ENCODE data around the gene TLR3.
"Not testable (repeated sequence)": the region's sequence is repeated elsewhere in the genome, so short reads cannot be mapped to it uniquely, and the experiment has no call there.

Gene TLR3

DNA sequence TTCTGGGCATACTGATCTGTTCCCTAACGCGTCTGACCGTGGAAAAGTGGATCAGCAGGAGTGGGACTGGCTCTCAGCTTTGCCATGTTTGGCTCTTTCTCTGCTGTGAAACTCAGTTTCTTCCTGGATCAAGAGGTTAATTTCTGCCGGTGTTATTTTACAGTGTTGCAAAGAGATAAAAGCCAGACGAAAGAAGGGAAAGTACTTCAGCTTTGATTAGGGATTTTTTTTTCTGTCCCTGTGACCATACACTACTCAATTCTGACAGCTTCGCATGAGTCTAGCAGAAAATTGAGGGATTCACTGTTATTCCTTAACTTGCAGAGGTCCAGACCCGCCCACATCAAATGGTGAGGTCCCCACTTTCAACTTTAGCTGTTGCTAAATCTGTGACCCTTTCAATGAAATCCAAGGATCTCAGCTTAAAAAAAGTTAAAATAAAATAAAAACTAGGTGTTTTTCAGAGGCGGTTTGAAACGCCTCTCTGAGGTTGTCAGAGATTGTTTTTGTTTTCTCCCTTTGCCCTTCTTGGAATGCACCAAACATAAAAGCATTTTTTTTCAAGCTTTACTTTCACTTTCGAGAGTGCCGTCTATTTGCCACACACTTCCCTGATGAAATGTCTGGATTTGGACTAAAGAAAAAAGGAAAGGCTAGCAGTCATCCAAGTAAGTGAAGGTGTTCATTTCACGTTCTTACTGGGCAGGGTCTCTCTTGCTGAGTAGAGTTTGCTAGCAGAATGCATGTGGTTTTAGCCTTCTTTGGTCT lies at the start of gene TLR3:
Gene TLR3 (plus strand): TSS at position 576 of the 768 bp plus-strand sequence. CDS start 7,464 bp downstream, outside the sequence.
- DNase-seq (ENCODE audit: low read depth, low spot score), result no peak
- no peak within 1 kb of the TSS for H3K27ac ChIP-seq

DNA sequence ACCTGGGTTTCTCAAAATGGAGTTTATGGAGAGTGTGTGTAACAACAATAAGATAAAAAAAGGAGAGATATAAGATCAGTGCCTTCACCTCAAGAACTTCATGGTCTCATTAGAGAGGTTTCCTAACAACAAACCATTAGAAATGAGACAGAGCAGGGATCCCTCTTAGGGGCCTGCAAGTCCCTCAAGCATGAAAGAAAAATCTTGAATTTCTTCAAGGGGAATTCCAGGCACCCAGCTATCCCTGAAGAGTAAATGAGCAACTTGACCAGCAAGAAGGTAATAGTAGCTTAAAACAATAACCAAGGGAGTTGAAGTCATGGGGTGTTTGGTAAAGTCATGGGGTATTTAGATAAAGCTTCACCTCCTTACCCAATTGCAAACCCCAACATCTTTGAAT lies 49.7 kb upstream of the TLR3 start:
- no peak for DNase-seq (ENCODE audit: low read depth, low spot score)
- no peak overlapping the region for H3K27ac ChIP-seq

DNA sequence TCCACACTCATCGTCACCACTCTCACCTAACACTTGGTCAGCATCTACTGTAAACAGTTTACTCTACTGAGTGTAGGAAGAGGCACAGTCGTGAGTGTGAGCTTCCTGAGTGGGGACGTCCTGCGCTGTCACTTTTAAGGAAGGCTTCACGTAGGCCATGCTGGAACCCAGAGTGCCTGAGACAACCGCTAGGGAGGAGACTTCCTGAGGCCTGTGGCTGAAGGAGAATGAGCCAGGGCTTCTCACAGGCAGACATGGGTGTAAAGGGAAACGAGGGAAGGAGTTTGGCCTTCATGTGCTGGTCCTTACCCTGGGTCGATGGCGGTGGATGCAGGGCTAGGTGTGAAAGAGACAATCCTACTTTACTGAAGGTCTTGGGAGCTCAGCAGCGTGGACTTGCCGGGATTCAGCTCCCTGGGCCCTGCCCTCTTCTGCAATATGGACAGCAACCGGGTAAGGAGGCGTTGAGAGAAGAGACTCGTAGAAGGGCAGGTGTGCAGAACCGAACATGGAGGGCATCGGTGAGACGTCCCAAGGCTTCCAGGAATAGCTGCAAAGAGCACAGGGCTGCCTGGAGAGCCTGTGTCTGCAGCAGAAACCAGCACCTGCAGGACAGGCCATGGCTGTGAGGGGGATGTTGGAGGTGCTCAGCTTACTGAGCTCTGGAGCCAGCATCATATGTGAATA lies 48.7 kb upstream of the TLR3 start:
- no peak for DNase-seq (ENCODE audit: low read depth, low spot score)
- no peak overlapping the region for H3K27ac ChIP-seq

DNA sequence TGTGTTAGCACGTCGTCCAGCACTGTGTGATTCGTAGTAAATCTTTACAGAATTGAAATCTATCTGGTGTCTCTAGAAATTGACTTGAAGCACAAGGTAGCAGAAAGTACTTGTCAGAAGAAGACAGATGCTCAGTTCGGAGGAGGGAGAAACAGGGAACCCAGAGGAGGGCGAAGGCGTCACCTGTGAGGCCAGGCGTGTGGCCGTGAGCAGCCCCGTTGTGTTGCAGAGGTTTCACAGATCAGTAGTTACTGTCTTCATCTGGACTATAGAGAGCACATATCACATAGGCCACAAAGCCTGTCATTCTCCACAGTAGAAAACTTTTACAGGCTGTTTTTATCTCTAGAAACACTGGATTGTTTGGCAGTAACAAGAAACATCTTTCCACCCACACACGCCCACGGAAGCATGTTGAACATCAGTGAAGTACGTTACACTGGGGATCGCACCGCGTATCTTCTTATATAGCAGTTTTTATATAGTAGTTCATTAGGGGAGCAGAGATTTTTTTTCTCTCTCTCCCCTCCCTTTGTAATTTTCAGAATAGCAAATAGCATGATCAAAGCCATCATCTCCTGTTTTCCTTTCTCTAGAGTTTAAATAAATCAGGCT lies 48.1 kb upstream of the TLR3 start:
- no peak overlapping the region for H3K27ac ChIP-seq
- DNase-seq (ENCODE audit: low read depth, low spot score), result no peak

DNA sequence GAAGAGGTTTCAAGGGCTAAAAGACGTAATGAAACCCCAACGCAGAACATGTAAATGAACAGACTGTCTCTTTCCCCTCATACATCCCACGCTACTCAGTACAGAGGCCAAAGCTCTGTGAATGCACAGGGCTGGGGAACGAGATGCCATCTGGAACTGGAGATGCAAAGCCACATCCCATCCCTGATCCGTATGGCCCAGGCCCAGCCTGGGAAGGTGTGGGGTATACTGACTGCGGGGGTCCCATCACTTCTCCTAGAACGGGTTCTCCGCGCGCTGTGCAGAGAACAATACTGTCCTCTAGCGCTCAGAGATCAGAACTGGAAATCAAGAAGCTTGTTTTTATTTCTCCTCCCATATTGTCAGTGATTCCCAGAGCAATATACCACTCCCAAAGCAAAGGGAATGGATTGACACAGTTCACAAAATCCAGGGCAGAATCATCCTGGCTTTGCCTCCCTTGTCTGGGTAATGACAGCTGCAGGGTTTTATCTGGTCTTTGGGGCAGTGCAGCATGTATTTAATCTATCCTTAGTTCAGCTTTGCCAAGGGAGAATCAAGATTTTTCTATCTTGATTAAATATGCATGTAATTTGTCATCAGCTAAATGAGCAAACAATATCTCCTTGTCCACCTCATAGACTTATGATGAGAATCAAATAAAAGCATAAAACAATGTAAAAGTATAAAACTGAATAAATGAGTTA lies 47.3 kb upstream of the TLR3 start:
- DNase-seq (ENCODE audit: low read depth, low spot score), result no peak
- no peak overlapping the region for H3K27ac ChIP-seq

DNA sequence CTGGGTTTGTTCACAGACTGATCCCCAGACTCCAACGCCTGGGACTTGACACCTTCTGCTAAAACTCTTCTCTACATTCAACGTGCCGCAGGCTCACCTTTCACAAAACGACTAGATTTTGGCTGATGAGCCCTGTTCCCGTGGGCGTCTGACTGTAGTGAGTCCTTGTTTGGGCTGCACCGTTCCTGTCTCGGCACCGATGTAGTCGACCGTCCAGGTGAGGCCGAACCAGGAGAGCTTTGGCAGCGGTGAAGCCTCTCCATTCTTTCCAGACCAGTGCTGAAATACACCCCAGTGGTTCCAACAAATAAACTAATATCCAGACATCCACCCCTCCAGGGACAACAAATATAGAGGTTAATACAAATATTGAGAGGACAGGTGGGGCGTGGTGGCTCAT lies 45.0 kb upstream of the TLR3 start:
- no peak for DNase-seq (ENCODE audit: low read depth, low spot score)
- H3K27ac ChIP-seq, result no peak overlapping the region

DNA sequence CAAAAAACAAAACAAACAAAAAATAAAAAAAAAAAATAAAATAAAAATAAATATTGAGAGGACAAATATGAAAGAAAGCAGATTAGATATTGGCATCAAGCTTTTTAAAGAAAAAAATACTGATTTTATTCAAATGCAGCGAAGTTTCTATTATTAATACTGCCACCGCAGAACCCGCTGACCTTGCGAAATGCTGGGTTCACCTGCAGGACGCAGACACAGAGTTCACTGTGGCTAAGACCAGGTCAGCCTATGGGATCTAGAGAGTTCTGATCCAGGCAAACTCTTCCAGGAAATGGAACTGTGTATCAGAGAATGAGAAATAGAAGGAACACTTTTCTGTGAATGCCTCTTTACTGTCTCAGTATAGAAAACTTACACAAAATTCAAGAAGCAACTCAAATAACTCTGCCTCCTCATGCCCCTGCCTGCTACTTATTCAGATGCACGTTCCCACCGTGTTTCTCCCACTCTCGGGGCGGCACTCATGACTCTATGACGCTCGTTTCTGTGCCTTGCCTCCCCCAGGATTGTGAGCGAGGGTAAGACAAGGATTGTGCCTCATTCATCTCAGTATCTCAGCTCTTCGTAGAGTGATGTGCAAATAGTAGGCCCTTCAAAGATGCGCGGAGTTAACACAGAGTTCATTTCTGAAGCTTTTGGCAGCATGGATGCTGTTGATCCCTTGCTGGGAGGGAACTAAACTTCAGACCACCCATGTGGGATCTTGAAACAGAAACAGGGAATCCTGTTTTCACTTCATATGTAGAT lies 44.1 kb upstream of the TLR3 start:
- no peak for DNase-seq (ENCODE audit: low read depth, low spot score)
- H3K27ac ChIP-seq, result no peak overlapping the region

DNA sequence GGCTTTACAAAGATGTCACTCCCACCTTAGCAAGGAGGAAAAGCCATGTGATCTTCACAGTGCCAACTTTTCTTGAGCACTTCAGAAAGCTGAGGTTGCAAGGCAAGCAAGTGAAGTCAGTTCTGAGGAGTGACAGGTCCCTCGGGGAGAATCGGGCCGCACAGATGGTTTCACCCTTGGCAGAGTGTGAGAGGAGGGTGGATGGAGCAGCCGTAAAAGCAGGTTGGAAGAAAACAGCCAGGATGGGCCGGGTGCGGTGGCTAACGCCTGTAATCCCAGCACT lies 43.6 kb upstream of the TLR3 start:
- H3K27ac ChIP-seq, result no peak overlapping the region
- DNase-seq (ENCODE audit: low read depth, low spot score), result no peak

DNA sequence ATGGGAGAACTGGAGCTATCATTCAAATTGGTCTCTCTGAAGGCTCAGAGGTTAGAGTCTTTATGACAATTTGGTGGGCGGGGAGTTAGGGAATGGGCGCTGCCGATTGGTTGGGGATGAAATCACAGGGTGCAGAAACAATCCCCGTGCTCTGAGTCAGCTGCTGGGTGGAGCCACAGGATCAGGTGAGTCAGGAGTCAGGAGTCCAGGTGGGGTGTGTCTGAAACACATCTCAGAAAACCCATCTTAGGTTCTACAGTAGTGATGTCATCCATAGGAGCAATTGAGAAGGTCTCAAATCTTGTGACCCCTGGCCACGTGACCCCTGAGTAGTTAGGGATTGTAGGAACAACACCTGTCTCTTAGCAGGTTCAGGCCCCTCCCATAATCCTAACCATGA lies 41.6 kb upstream of the TLR3 start:
- peak; percentile 16 for DNase-seq (ENCODE audit: low read depth, low spot score)
- H3K27ac ChIP-seq, result no peak overlapping the region

DNA sequence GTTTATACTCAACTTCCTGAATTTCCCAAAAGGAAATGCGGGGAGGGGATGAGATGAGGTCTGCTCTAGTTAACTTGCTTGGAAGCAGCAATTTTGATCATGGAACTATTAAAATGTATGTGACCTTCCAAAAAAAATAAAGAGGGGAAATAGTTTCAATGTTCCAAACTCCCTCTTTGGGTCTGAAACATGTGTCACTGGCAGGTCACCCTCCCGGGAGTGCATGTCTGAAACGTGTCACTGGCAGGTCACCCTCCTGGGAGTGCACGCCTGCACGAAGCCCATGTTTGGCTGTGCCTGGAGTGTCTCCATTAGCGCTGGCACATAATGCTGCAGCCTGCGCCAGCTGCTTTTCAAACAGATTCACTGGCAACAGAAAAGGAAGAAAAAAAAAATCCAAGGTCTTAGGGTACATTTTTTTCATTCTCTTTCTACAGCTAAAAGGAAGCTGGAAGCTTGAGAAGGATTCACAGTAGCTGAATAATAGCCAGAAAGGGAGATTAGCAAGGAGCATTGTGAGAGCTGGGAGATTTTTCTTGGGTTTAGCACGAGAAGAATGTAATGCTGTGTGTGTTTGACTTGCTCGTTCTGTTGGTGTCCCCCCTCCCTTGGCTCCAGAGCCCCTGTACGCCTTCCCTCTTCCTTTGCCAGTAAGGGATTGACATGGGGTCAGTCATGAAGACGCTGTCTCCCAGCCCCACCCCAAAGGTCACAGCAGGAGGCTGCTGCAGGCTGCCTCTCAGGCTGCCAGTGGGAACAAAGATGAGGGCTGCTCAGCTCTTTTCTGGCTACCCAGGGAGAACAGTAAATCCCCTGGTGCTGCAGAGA lies 39.2 kb upstream of the TLR3 start:
- no peak overlapping the region for H3K27ac ChIP-seq
- DNase-seq (ENCODE audit: low read depth, low spot score), result no peak

DNA sequence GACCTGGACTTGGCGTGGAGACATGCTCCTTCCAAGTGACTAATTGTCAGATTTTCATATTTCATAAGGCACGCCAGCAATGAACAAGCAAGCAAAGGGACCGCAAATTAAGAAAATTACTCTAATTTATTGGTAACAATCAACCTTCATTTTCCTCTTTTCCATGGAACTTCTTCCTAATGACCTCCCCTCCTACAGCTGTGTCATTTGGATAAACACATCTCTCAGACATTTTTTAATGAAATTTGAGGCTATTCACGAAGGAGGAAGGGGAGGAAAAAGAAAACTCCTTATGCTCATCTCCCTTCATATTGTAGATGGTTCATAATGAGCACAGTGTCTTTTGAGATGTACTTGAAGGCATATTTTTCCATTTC lies 38.6 kb upstream of the TLR3 start:
- no peak for DNase-seq (ENCODE audit: low read depth, low spot score)
- no peak overlapping the region for H3K27ac ChIP-seq

DNA sequence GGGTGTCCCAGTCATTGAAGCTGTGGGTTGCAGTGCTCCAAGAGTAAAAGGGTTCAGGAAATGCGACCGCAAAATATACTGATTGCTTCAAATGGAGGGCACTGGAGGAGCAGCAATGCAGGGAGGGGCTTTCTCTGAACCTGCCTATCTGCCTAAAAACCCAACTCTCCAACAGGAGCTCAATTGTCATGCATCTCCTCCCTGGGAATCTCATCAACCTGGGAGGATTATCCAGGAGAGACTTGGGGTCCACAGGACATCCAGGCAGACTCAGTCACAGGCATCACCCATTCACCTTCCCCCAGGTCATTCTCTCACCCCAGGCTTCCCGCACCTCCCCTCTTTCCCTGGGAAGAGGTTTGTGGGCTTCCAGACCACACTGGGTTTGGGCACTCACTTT lies 38.2 kb upstream of the TLR3 start:
- H3K27ac ChIP-seq, result no peak overlapping the region
- no peak for DNase-seq (ENCODE audit: low read depth, low spot score)

DNA sequence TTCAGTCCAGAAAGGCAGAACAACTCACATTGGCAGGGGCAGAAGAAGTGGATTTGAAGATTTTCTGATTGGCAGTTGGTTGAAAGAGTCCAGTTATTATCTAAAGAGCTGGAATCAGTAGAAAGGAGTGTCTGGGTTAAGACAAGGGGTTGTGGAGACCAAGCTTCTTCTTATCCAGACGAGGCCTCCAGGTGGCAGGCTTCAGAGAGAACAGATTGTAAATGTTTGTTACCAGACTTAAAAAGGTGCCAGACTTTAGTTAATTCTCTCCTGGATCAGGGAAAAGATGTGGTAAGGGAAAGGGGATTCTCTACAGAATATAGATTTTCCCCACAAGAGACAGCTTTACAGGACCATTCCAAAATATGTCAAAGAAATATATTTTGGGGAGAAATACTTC lies 36.7 kb upstream of the TLR3 start:
- DNase-seq (ENCODE audit: low read depth, low spot score), result no peak

DNA sequence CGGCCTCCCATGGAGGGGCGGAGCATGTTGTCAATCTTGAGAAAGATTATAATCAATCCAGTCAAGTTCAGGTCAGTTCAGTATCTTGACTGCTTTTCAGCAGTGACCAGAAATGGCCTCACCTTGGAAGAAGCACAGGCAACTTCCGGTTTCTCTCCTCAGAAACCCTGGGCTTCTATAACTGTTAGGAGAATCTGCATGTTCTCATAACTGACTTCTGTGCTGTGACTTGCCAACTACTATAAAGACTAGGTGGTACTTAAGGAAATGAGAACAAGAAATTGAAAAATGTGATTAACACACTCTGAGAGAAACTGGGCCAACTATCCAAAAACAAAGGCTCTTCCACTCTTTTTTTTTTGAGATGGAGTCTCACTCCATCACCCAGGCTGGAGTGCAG lies 35.9 kb upstream of the TLR3 start:
- DNase-seq (ENCODE audit: low read depth, low spot score), result no peak

More for the DNA sequence above, 36.7 kb upstream of the TLR3 start:
- H3K27ac ChIP-seq, result no peak overlapping the region

DNA sequence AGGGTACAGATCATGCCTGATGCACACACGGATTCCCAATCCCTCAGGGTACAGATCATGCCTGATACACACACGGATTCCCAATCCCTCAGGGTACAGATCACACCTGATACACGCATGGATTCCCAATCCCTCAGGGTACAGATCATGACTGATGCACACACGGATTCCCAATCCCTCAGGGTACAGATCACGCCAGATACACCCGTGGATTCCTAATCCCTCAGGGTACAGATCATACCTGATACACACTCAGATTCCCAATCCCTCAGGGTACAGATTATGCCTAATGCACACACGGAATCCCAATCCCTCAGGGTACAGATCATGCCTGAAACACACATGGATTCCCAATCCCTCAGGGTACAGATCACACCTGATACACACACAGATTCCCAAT lies 34.3 kb upstream of the TLR3 start:
- H3K27ac ChIP-seq; DNase-seq (ENCODE audit: low read depth, low spot score): not testable (repeated sequence)

More for the DNA sequence above, 35.9 kb upstream of the TLR3 start:
- H3K27ac ChIP-seq, result no peak overlapping the region

DNA sequence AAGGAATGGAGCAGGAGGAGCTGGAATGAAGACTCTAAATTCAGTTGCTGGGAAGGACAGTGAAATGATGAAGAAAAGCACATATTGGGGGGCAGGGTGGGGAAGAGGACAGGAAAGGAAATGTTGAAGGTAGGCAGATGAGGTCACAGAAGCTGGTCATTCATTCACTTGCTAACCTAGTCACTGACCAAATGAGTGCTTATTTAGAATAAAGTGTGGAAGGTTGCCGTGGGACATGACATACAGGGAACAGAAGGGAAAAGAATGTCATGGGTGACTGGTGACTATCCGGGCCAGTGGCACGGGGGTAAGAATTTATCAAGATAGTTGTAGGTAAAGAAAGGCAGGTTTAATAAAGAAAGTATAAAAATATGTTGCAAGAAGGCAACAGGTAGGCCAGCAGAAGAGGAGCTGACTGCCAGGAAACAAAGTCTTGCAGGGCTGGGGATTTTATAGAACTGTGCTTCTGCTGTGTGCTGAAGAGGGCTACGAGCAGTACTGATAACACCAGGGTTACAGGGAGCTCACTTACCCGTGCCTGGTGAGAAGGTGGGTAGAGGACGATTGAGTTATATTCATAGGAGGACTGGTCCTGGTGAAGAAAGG lies 31.9 kb upstream of the TLR3 start:
- no peak overlapping the region for H3K27ac ChIP-seq
- DNase-seq (ENCODE audit: low read depth, low spot score), result no peak

DNA sequence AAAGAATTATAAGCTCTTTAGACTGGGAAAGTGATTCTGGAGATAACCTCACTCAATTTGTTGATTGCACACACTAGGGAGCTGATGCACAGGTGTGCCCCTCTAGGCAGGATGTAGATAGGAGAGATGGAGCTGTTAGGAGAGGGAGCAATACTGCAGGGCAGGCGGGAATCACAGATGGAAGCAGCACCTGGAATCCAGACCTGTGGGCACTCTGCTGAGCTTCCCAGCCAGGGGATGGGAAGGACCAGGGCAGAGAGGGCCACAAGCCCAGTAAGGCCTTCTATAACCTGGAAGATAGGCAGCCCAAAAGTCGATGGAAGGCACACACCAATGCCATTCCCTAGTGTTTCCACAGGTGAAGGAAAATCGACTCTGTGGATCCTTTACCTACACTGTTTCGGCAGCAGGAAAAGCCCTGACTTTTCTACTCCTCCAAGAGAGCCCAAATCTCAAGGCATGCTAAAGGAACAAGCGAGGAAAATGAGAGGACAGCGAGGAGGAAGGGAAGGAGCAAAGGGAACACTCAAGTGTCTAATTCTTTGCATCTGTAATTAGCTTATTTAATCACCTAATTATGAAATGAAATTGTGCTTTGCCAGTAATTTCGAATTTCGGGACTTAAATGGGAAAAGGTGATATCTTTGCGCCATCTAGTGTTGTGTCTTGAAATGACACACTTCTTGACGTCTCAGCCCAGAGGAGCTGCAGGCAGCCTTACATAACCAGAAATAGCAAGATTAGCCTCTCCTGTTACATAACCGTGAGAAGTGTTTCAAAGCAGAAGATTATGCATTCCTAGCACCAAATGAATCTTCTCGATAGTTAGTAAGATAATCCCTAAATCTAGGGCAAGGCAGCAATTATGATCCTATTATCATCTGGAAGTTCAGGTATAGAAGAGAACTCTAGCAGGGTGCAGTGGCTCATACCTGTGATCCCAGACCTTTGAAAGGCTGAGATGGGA lies 31.0 kb upstream of the TLR3 start:
- no peak overlapping the region for H3K27ac ChIP-seq
- peak; percentile 5 for DNase-seq (ENCODE audit: low read depth, low spot score)

DNA sequence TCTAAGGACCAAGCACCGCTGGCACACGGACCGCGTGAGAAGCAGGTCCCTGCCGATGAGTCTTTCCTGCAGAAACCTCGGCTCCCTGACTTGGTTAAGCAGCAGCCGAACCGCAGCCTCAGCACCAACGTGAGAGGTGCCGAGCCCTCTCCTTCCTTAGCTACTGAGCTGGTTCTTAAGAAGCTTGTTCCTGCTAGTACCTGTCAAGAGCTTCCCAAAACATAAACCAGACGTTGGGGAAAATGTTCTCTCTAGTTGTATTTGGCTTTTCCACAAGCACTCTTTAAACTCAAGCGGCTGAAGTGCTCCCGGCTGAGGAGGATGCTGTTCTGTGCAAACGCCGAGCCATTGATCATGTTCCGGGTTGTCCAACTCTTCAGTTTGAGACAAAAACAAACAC lies 29.3 kb upstream of the TLR3 start:
- H3K27ac ChIP-seq, result no peak overlapping the region
- no peak for DNase-seq (ENCODE audit: low read depth, low spot score)

Data from epithelial cell of prostate (primary cell).